Measurements from ENCODE around the gene MINDY3. TPM values are rescaled to one million over a fixed set of nuclear protein-coding genes. Genes with fewer than 3 reads are reported as not detected.

Gene MINDY3
- total RNA-seq, 1 donor from 2014 or later = 28.5 TPM

- no peak for DNase-seq (ENCODE audit: extremely low spot score, unreplicated experiment)
- H3K27me3 Mint-ChIP-seq (ENCODE audit: unreplicated experiment) = no peaks in the 10 kb centered on the region
- TF ChIP-seq, protein P1, sequence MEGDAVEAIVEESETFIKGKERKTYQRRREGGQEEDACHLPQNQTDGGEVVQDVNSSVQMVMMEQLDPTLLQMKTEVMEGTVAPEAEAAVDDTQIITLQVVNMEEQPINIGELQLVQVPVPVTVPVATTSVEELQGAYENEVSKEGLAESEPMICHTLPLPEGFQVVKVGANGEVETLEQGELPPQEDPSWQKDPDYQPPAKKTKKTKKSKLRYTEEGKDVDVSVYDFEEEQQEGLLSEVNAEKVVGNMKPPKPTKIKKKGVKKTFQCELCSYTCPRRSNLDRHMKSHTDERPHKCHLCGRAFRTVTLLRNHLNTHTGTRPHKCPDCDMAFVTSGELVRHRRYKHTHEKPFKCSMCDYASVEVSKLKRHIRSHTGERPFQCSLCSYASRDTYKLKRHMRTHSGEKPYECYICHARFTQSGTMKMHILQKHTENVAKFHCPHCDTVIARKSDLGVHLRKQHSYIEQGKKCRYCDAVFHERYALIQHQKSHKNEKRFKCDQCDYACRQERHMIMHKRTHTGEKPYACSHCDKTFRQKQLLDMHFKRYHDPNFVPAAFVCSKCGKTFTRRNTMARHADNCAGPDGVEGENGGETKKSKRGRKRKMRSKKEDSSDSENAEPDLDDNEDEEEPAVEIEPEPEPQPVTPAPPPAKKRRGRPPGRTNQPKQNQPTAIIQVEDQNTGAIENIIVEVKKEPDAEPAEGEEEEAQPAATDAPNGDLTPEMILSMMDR (IDR thresholded peaks at IDR 0.05) = no peak
- H3K4me1 Mint-ChIP-seq (ENCODE audit: unreplicated experiment) = no peaks in the 10 kb centered on the region
- H3K27ac Mint-ChIP-seq (ENCODE audit: unreplicated experiment) = no peak overlapping the region
- peaks cover 35% of the 10 kb centered on the region for H3K36me3 Mint-ChIP-seq (ENCODE audit: unreplicated experiment)
- peaks cover 15% of the 10 kb centered on the region for H3K9me3 Mint-ChIP-seq (ENCODE audit: unreplicated experiment)
- H3K4me3 Mint-ChIP-seq (ENCODE audit: unreplicated experiment) = no peak overlapping the region
Observed at GRCh38 chr10:15802375-15802949, 57.8 kb downstream of the MINDY3 start.

GRCh38 chr10:15801641-15802040, 58.7 kb downstream of the MINDY3 start:
- TF ChIP-seq, protein P1 (IDR thresholded peaks at IDR 0.05) = no peak
- no peaks in the 10 kb centered on the region for H3K27me3 Mint-ChIP-seq (ENCODE audit: unreplicated experiment)
- H3K36me3 Mint-ChIP-seq (ENCODE audit: unreplicated experiment) = peaks cover 34% of the 10 kb centered on the region
- H3K4me1 Mint-ChIP-seq (ENCODE audit: unreplicated experiment) = no peaks in the 10 kb centered on the region
- no peak overlapping the region for H3K4me3 Mint-ChIP-seq (ENCODE audit: unreplicated experiment)
- no peak for DNase-seq (ENCODE audit: extremely low spot score, unreplicated experiment)
- peaks cover 15% of the 10 kb centered on the region for H3K9me3 Mint-ChIP-seq (ENCODE audit: unreplicated experiment)
- H3K27ac Mint-ChIP-seq (ENCODE audit: unreplicated experiment) = no peak overlapping the region

GRCh38 chr10:15801147-15801546, 59.2 kb downstream of the MINDY3 start:
- TF ChIP-seq, protein P1 (IDR thresholded peaks at IDR 0.05) = no peak

GRCh38 chr10:15797346-15797745, 63.0 kb downstream of the MINDY3 start:
- peaks cover 45% of the 10 kb centered on the region for H3K36me3 Mint-ChIP-seq (ENCODE audit: unreplicated experiment)

More at GRCh38 chr10:15801147-15801546, 59.2 kb downstream of the MINDY3 start:
- H3K27ac Mint-ChIP-seq (ENCODE audit: unreplicated experiment) = no peak overlapping the region
- no peak overlapping the region for H3K4me3 Mint-ChIP-seq (ENCODE audit: unreplicated experiment)
- H3K9me3 Mint-ChIP-seq (ENCODE audit: unreplicated experiment) = peaks cover 15% of the 10 kb centered on the region
- H3K27me3 Mint-ChIP-seq (ENCODE audit: unreplicated experiment) = no peaks in the 10 kb centered on the region
- no peaks in the 10 kb centered on the region for H3K4me1 Mint-ChIP-seq (ENCODE audit: unreplicated experiment)
- H3K36me3 Mint-ChIP-seq (ENCODE audit: unreplicated experiment) = peaks cover 34% of the 10 kb centered on the region
- DNase-seq (ENCODE audit: extremely low spot score, unreplicated experiment) = no peak

GRCh38 chr10:15796762-15797161, 63.5 kb downstream of the MINDY3 start:
- Mint-ChIP-seq H3K4me1 (ENCODE audit: unreplicated experiment) (peaks cover 7% of the 10 kb centered on the region), H3K27me3 (ENCODE audit: unreplicated experiment) (no peaks in the 10 kb centered on the region), H3K9me3 (ENCODE audit: unreplicated experiment) (peaks cover 15% of the 10 kb centered on the region), H3K27ac (ENCODE audit: unreplicated experiment) (no peak overlapping the region), H3K4me3 (ENCODE audit: unreplicated experiment) (no peak overlapping the region), H3K36me3 (ENCODE audit: unreplicated experiment) (peaks cover 41% of the 10 kb centered on the region)
- TF ChIP-seq, protein P1 (IDR thresholded peaks at IDR 0.05) = no peak
- DNase-seq (ENCODE audit: extremely low spot score, unreplicated experiment) = no peak

More at GRCh38 chr10:15797346-15797745, 63.0 kb downstream of the MINDY3 start:
- no peaks in the 10 kb centered on the region for H3K27me3 Mint-ChIP-seq (ENCODE audit: unreplicated experiment)
- H3K9me3 Mint-ChIP-seq (ENCODE audit: unreplicated experiment) = peaks cover 15% of the 10 kb centered on the region
- H3K27ac Mint-ChIP-seq (ENCODE audit: unreplicated experiment) = no peak overlapping the region
- DNase-seq (ENCODE audit: extremely low spot score, unreplicated experiment) = no peak
- H3K4me3 Mint-ChIP-seq (ENCODE audit: unreplicated experiment) = no peak overlapping the region
- peaks cover 2% of the 10 kb centered on the region for H3K4me1 Mint-ChIP-seq (ENCODE audit: unreplicated experiment)
- TF ChIP-seq, protein P1 (IDR thresholded peaks at IDR 0.05) = no peak

All from osteocyte (in vitro differentiated cells).